ENCODE data around the gene LAMA2. TPM values are rescaled to one million over a fixed set of nuclear protein-coding genes. Genes with fewer than 3 reads are reported as not detected.
A peak's percentile ranks its signal among the peaks of the same experiment; 100 is the strongest.

The LAMA2 gene
- total RNA-seq, 1 donor from 2014 or later, result 138 TPM

GRCh38 chr6:129270450-129270849 is 387.5 kb downstream of the LAMA2 start:
- DNase-seq (no peak), ATAC-seq (no peak)
- intact Hi-C loops (cut with micrococcal nuclease), result no loop called here

GRCh38 chr6:129273161-129273560 is 390.2 kb downstream of the LAMA2 start:
- intact Hi-C loops (cut with micrococcal nuclease), result no loop called here
- DNase-seq, result no peak
- no peak for ATAC-seq

GRCh38 chr6:129276461-129276860 is 393.5 kb downstream of the LAMA2 start:
- DNase-seq, result no peak
- intact Hi-C loops (cut with micrococcal nuclease), result no loop called here
- no peak for ATAC-seq

- ATAC-seq, result peak; percentile 18
- intact Hi-C loops (cut with micrococcal nuclease), result no loop called here
- no peak for DNase-seq
Measured at GRCh38 chr6:129276986-129277385, 394.0 kb downstream of the LAMA2 start.

GRCh38 chr6:129279343-129280292 is 396.7 kb downstream of the LAMA2 start:
- intact Hi-C loops (cut with micrococcal nuclease), result no loop called here
- DNase-seq, result no peak
- ATAC-seq, result peak; percentile 62

GRCh38 chr6:129280293-129280644 is 397.3 kb downstream of the LAMA2 start:
- intact Hi-C loops (cut with micrococcal nuclease), result no loop called here

GRCh38 chr6:129280749-129281148 is 397.8 kb downstream of the LAMA2 start:
- DNase-seq (peak; percentile 23), ATAC-seq (peak; percentile 64)
- intact Hi-C loops (cut with micrococcal nuclease), result no loop called here

More at GRCh38 chr6:129280293-129280644, 397.3 kb downstream of the LAMA2 start:
- ATAC-seq (no peak), DNase-seq (no peak)

- intact Hi-C loops (cut with micrococcal nuclease), result no loop called here
- DNase-seq (no peak), ATAC-seq (peak; percentile 23)
Measured at GRCh38 chr6:129281168-129281796, 398.3 kb downstream of the LAMA2 start.

- no peak for DNase-seq
- intact Hi-C loops (cut with micrococcal nuclease), result no loop called here
- ATAC-seq, result no peak
Measured at GRCh38 chr6:129282019-129282418, 399.1 kb downstream of the LAMA2 start.

- intact Hi-C loops (cut with micrococcal nuclease), result no loop called here
- ATAC-seq, result peak; percentile 10
Measured at GRCh38 chr6:129284225-129284624, 401.3 kb downstream of the LAMA2 start.

GRCh38 chr6:129287231-129288177 is 404.6 kb downstream of the LAMA2 start:
- intact Hi-C loops (cut with micrococcal nuclease), result no loop called here
- DNase-seq, result no peak
- ATAC-seq, result no peak

More at GRCh38 chr6:129284225-129284624, 401.3 kb downstream of the LAMA2 start:
- DNase-seq, result no peak

GRCh38 chr6:129289442-129289841 is 406.5 kb downstream of the LAMA2 start:
- ATAC-seq (no peak), DNase-seq (no peak)
- intact Hi-C loops (cut with micrococcal nuclease), result no loop called here

GRCh38 chr6:129292836-129293235 is 409.9 kb downstream of the LAMA2 start:
- DNase-seq, result peak; percentile 29
- ATAC-seq, result no peak
- intact Hi-C loops (cut with micrococcal nuclease), result no loop called here

GRCh38 chr6:129297592-129297991 is 414.7 kb downstream of the LAMA2 start:
- ATAC-seq (peak; percentile 64), DNase-seq (no peak)
- intact Hi-C loops (cut with micrococcal nuclease), result no loop called here

- intact Hi-C loops (cut with micrococcal nuclease), result no loop called here
- no peak for DNase-seq
- ATAC-seq, result no peak
Measured at GRCh38 chr6:129302671-129303070, 419.7 kb downstream of the LAMA2 start.

GRCh38 chr6:129306826-129307225 is 423.9 kb downstream of the LAMA2 start:
- ATAC-seq (no peak), DNase-seq (no peak)
- intact Hi-C loops (cut with micrococcal nuclease), result no loop called here

GRCh38 chr6:129307845-129308244 is 424.9 kb downstream of the LAMA2 start:
- ATAC-seq, result no peak
- no peak for DNase-seq
- intact Hi-C loops (cut with micrococcal nuclease), result no loop called here

- DNase-seq, result no peak
- ATAC-seq, result no peak
- intact Hi-C loops (cut with micrococcal nuclease), result no loop called here
Measured at GRCh38 chr6:129309154-129309553, 426.2 kb downstream of the LAMA2 start.

- no peak for DNase-seq
- ATAC-seq, result peak; percentile 89
- intact Hi-C loops (cut with micrococcal nuclease), result no loop called here
Measured at GRCh38 chr6:129312880-129313279, 429.9 kb downstream of the LAMA2 start.
